DND-41 (cell line): ENCODE data around the gene MMRN1.

Experiments used
- ATAC-seq: fragments of 200-7000 bp; cut with Tn5 transposase; 3 replicates; pipeline ENCODE4 v1.9.1; 2021; ENCODE audit warnings: low read depth; ENCODE audit not compliant: insufficient read depth
- DNase-seq: peaks from one replicate; pipeline ENCODE4 v3.0.0-alpha.2; 2020
- H2AFZ ChIP-seq: 2 replicates; pipeline ENCODE4 v1.6.0; 2012; ENCODE audit warnings: low read depth, low read length
- H3K27ac ChIP-seq: 2 replicates; pipeline ENCODE4 v1.5.1; 2012; ENCODE audit warnings: low read length, inconsistent platforms
- H3K27me3 ChIP-seq: fragments of 200-600 bp; sonication (generic); 2 replicates; pipeline ENCODE4 v1.6.0; 2012; ENCODE audit warnings: low read length, mild to moderate bottlenecking, inconsistent platforms; ENCODE audit not compliant: insufficient read depth, poor library complexity
- H3K36me3 ChIP-seq: 2 replicates; pipeline ENCODE4 v1.5.1; 2012; ENCODE audit warnings: low read length, inconsistent platforms; ENCODE audit not compliant: insufficient read depth
- H3K4me1 ChIP-seq: 2 replicates; pipeline ENCODE4 v1.5.1; 2012; ENCODE audit warnings: mild to moderate bottlenecking, low read length; ENCODE audit not compliant: insufficient read depth
- H3K4me2 ChIP-seq: 2 replicates; pipeline ENCODE4 v1.6.0; 2012; ENCODE audit warnings: mild to moderate bottlenecking, moderate library complexity, low read length, inconsistent platforms; ENCODE audit not compliant: insufficient read depth
- H3K4me3 ChIP-seq, 2 experiments: fragments of 200-600 bp in 1 of 2; shearing (Covaris generic) in 1 of 2; 2 replicates each; pipeline ENCODE4 v1.5.1; 2012 to 2016; ENCODE audit warnings: inconsistent platforms in 2 of 2, low read length in 2 of 2, mild to moderate bottlenecking in 2 of 2, low read depth in 1 of 2, moderate library complexity in 1 of 2
- H3K79me2 ChIP-seq: 2 replicates; pipeline ENCODE4 v1.6.0; 2012; ENCODE audit warnings: low read length, inconsistent platforms; ENCODE audit not compliant: insufficient read depth
- H3K9ac ChIP-seq: 2 replicates; pipeline ENCODE4 v1.6.0; 2012; ENCODE audit warnings: low read depth, mild to moderate bottlenecking, inconsistent platforms, low read length, moderate library complexity
- H3K9me3 ChIP-seq: 2 replicates; pipeline ENCODE4 v1.5.1; 2012; ENCODE audit warnings: low read length, moderate library complexity, mild to moderate bottlenecking, inconsistent platforms; ENCODE audit not compliant: insufficient read depth, severe bottlenecking
- H4K20me1 ChIP-seq: 2 replicates; pipeline ENCODE4 v1.6.0; 2012; ENCODE audit warnings: low read length; ENCODE audit not compliant: insufficient read depth
- CTCF ChIP-seq: IDR thresholded peaks from 2 replicates; pipeline ENCODE4 v1.5.1; 2012; ENCODE audit warnings: borderline replicate concordance, low read length, moderate library complexity, mild to moderate bottlenecking; ENCODE audit not compliant: poor library complexity, severe bottlenecking; ENCODE audit errors: extremely low read depth
- EZH2 ChIP-seq: IDR thresholded peaks from 3 replicates; pipeline ENCODE4 v1.6.1; 2012; ENCODE audit warnings: borderline replicate concordance, low read depth, mild to moderate bottlenecking, moderate library complexity, low read length, inconsistent platforms; ENCODE audit not compliant: severe bottlenecking

Gene MMRN1

GRCh38 chr4:89928838-89929237 lies 34.2 kb downstream of the MMRN1 start:
- H2AFZ ChIP-seq: no peak overlapping the region
- ATAC-seq (no peak), DNase-seq (no peak)
- H3K9ac ChIP-seq: no peak overlapping the region
- no peaks in the 10 kb centered on the region for H3K27me3 ChIP-seq
- TF ChIP-seq EZH2: no peak
- H3K36me3 ChIP-seq: no peaks in the 10 kb centered on the region
- H4K20me1 ChIP-seq: no peaks in the 10 kb centered on the region
- H3K9me3 ChIP-seq: no peaks in the 10 kb centered on the region
- H3K4me1 ChIP-seq: peaks cover 11% of the 10 kb centered on the region
- H3K27ac ChIP-seq: no peak overlapping the region
- H3K79me2 ChIP-seq: no peaks in the 10 kb centered on the region
- no peak overlapping the region for H3K4me3 ChIP-seq
- no peak overlapping the region for H3K4me2 ChIP-seq

GRCh38 chr4:89929425-89930159 lies 34.9 kb downstream of the MMRN1 start:
- Histone ChIP-seq H4K20me1 (no peaks in the 10 kb centered on the region), H3K4me2 (no peak overlapping the region), H2AFZ (no peak overlapping the region), H3K9ac (no peak overlapping the region), H3K4me3 (no peak overlapping the region), H3K36me3 (no peaks in the 10 kb centered on the region), H3K4me1 (peaks cover 11% of the 10 kb centered on the region), H3K79me2 (no peaks in the 10 kb centered on the region), H3K27ac (no peak overlapping the region), H3K9me3 (no peaks in the 10 kb centered on the region), H3K27me3 (no peaks in the 10 kb centered on the region)
- TF ChIP-seq EZH2 (no peak), CTCF (no peak)
- ATAC-seq: peak; percentile 81
- DNase-seq: no peak

- ATAC-seq (no peak), DNase-seq (no peak)
- no peak for TF ChIP-seq CTCF
- no peak for TF ChIP-seq EZH2
- H4K20me1 ChIP-seq: no peaks in the 10 kb centered on the region
- H2AFZ ChIP-seq: no peak overlapping the region
- H3K27ac ChIP-seq: no peak overlapping the region
- H3K4me2 ChIP-seq: no peak overlapping the region
- H3K4me1 ChIP-seq: no peaks in the 10 kb centered on the region
- H3K9me3 ChIP-seq: no peaks in the 10 kb centered on the region
- H3K79me2 ChIP-seq: no peaks in the 10 kb centered on the region
- H3K9ac ChIP-seq: no peak overlapping the region
- no peaks in the 10 kb centered on the region for H3K36me3 ChIP-seq
- no peaks in the 10 kb centered on the region for H3K27me3 ChIP-seq
- H3K4me3 ChIP-seq: no peak overlapping the region
Measured at GRCh38 chr4:89939546-89939945, 44.9 kb downstream of the MMRN1 start.

- H3K79me2 ChIP-seq: no peaks in the 10 kb centered on the region
- no peak overlapping the region for H2AFZ ChIP-seq
- no peak overlapping the region for H3K9ac ChIP-seq
- H3K36me3 ChIP-seq: no peaks in the 10 kb centered on the region
- H3K27ac ChIP-seq: no peak overlapping the region
- H3K27me3 ChIP-seq: no peaks in the 10 kb centered on the region
- no peaks in the 10 kb centered on the region for H3K9me3 ChIP-seq
- H4K20me1 ChIP-seq: no peaks in the 10 kb centered on the region
- no peaks in the 10 kb centered on the region for H3K4me1 ChIP-seq
- ATAC-seq: no peak
- no peak for DNase-seq
- TF ChIP-seq CTCF (no peak), EZH2 (no peak)
- no peak overlapping the region for H3K4me3 ChIP-seq
- H3K4me2 ChIP-seq: no peak overlapping the region
Measured at GRCh38 chr4:89939994-89940393, 45.3 kb downstream of the MMRN1 start.
